Naive thymus-derived CD8-positive, alpha-beta T cell (primary cell): ENCODE results near the gene AMY1C. TPM values are rescaled to one million over a fixed set of nuclear protein-coding genes. Genes with fewer than 3 reads are reported as not detected.

ENCODE experiments used
- ATAC-seq, 2 donors: fragments of 150-1000 bp; cut with Tn5 transposase in 1 of 2; sonication (Bioruptor Pico), chemical (Tn5 transposase) in 1 of 2; 1 replicate in 1 of 2; 2 replicates in 1 of 2; pipeline ENCODE4 v1.10.0; 2021; ENCODE audit warnings: mild to moderate bottlenecking in 2 of 2, moderate library complexity in 2 of 2
- POLR2A ChIA-PET: fragments of 350-600 bp; sonication (Branson Sonifier 250); formaldehyde crosslinking; loops from one replicate; lab custom pipeline; 2021; ENCODE audit warnings: antibody characterized with exemption; lab: Charles Lee
- DNase-seq, 10 donors: peaks; one replicate each; pipeline versions ENCODE4 v3.0.0 to v3.0.0-alpha.2; 2020 to 2022
- H3K27ac Mint-ChIP-seq, 10 donors: one replicate each; pipeline ENCODE4 v1.8.0; 2020 to 2022; ENCODE audit warnings: mild to moderate bottlenecking in 10 of 10, mixed read lengths in 10 of 10, moderate library complexity in 4 of 10, inconsistent platforms in 1 of 10
- H3K27me3 Mint-ChIP-seq, 5 donors: one replicate each; pipeline ENCODE4 v1.8.0; 2021 to 2022; ENCODE audit warnings: mixed read lengths in 5 of 5
- H3K36me3 Mint-ChIP-seq, 3 donors: one replicate each; pipeline ENCODE4 v1.8.0; 2020 to 2022; ENCODE audit warnings: mixed read lengths in 3 of 3, mild to moderate bottlenecking in 2 of 3, inconsistent platforms in 1 of 3
- H3K4me1 Mint-ChIP-seq, 4 donors: one replicate each; pipeline ENCODE4 v1.8.0; 2021 to 2022; ENCODE audit warnings: mixed read lengths in 4 of 4
- H3K4me3 Mint-ChIP-seq, 10 donors: one replicate each; pipeline ENCODE4 v1.8.0; 2020 to 2022; ENCODE audit warnings: mild to moderate bottlenecking in 10 of 10, mixed read lengths in 10 of 10, moderate library complexity in 6 of 10, inconsistent platforms in 1 of 10
- H3K9me3 Mint-ChIP-seq, 9 donors: one replicate each; pipeline ENCODE4 v1.8.0; 2020 to 2022; ENCODE audit warnings: mixed read lengths in 9 of 9, mild to moderate bottlenecking in 3 of 9, inconsistent platforms in 1 of 9, moderate library complexity in 1 of 9
- polyA plus RNA-seq, 3 donors: library from polyadenylated mRNA; unstranded; fragments of 300-500 nt; fragmentation: Illumina TruSeq; gene quantifications; one replicate each; pipeline ENCODE4 v1.2.3, GENCODE V29; 2021
- total RNA-seq, 8 experiments: library from RNA in 2 of 8; stranded (reverse) in 2 of 8; gene quantifications; one replicate each; pipeline ENCODE4 v1.2.3 and lab custom pipeline; 2021 to 2026

Gene AMY1C
- total and polyA plus RNA-seq, 5 experiments from 2014 or later: not detected

GRCh38 chr1:103783944-103784377, 34.3 kb downstream of the AMY1C start:
- H3K4me1 Mint-ChIP-seq: no peaks in the 10 kb centered on the region
- no peak overlapping the region for H3K27ac Mint-ChIP-seq
- POLR2A ChIA-PET: no interaction called here
- H3K27me3 Mint-ChIP-seq: no peaks in the 10 kb centered on the region
- ATAC-seq (no peak), DNase-seq (no peak)
- H3K4me3 Mint-ChIP-seq: no peak overlapping the region
- H3K9me3 Mint-ChIP-seq: peaks cover 0 to 10% (median 2%) of the 10 kb centered on the region in 9 donors
- H3K36me3 Mint-ChIP-seq: no peaks in the 10 kb centered on the region

- peaks cover 0 to 5% (median under 1%) of the 10 kb centered on the region in 9 donors for H3K9me3 Mint-ChIP-seq
- H3K27ac Mint-ChIP-seq: no peak overlapping the region
- DNase-seq (no peak), ATAC-seq (no peak)
- POLR2A ChIA-PET: no interaction called here
- no peaks in the 10 kb centered on the region for H3K4me1 Mint-ChIP-seq
- H3K4me3 Mint-ChIP-seq: no peak overlapping the region
- H3K27me3 Mint-ChIP-seq: no peaks in the 10 kb centered on the region
- no peaks in the 10 kb centered on the region for H3K36me3 Mint-ChIP-seq
Measured at GRCh38 chr1:103788377-103788776, 38.7 kb downstream of the AMY1C start.

GRCh38 chr1:103790172-103790571, 40.5 kb downstream of the AMY1C start:
- no peaks in the 10 kb centered on the region for H3K4me1 Mint-ChIP-seq
- H3K9me3 Mint-ChIP-seq: peaks cover 0 to 10% (median 4%) of the 10 kb centered on the region in 9 donors

More at GRCh38 chr1:103790172-103790571, 40.5 kb downstream of the AMY1C start:
- ATAC-seq (no peak), DNase-seq (no peak)
- H3K4me3 Mint-ChIP-seq: no peak overlapping the region
- H3K36me3 Mint-ChIP-seq: peaks cover 0 to 5% (median 0%) of the 10 kb centered on the region in 3 donors
- no peak overlapping the region for H3K27ac Mint-ChIP-seq
- no peaks in the 10 kb centered on the region for H3K27me3 Mint-ChIP-seq
- POLR2A ChIA-PET: no interaction called here

Other genes starting within 250 kb of the AMY1C start
- gene RNPC3, start 224.2 kb upstream of the AMY1C start, total RNA-seq: 10 to 100 TPM; 80.0 to 85.4 TPM
- 10 to 100 TPM; 14.1 to 15.8 (median 14.8) TPM for gene RNPC3, start 224.2 kb upstream of the AMY1C start, polyA plus RNA-seq
- 10 to 100 TPM; 63.1 to 63.7 TPM for gene AMY2B, start 178.3 kb upstream of the AMY1C start, total RNA-seq
- gene AMY2B, start 178.3 kb upstream of the AMY1C start, polyA plus RNA-seq: 1 to 10 TPM in 1 of 3 donors, under 1 TPM in 2; 0.67 to 1.6 (median 0.74) TPM
- gene AMY2A, start 132.5 kb upstream of the AMY1C start, total RNA-seq: not detected
- not detected for gene AMY2A, start 132.5 kb upstream of the AMY1C start, polyA plus RNA-seq
- not detected for gene AMY1A, start 94.1 kb upstream of the AMY1C start, total RNA-seq
- not detected for gene AMY1A, start 94.1 kb upstream of the AMY1C start, polyA plus RNA-seq
- gene AMY1B, start 53.7 kb upstream of the AMY1C start, total RNA-seq: not detected
- gene AMY1B, start 53.7 kb upstream of the AMY1C start, polyA plus RNA-seq: not detected